OCI-LY7 (cell line): Measurements from ENCODE around the gene RABEPK. TPM values are rescaled to one million over a fixed set of nuclear protein-coding genes. Genes with fewer than 3 reads are reported as not detected.
"Not testable (repeated sequence)": the region's sequence is repeated elsewhere in the genome, so short reads cannot be mapped to it uniquely, and the experiment has no call there.

Experiments used
- BruUV-seq: library from RNA; stranded (reverse); fragments of 400-500 nt; replicated peaks from 2 replicates; lab custom pipeline; 2021; lab: Mats Ljungman, UMichigan
- CTCF ChIA-PET: fragments of 300-600 bp; sonication (Branson Sonifier 250); formaldehyde crosslinking; loops from one replicate; lab custom pipeline; 2022; ENCODE audit warnings: antibody characterized with exemption; ENCODE audit not compliant: unreplicated experiment; lab: Charles Lee
- POLR2A ChIA-PET: fragments of 300-600 bp; sonication (Branson Sonifier 250); formaldehyde crosslinking; loops from one replicate; lab custom pipeline; 2022; ENCODE audit warnings: antibody characterized with exemption; lab: Charles Lee
- DNase-seq: peaks from one replicate; pipeline ENCODE4 v3.0.0-alpha.2; 2015; ENCODE audit warnings: low spot score
- H2AFZ ChIP-seq: fragments of 200-600 bp; sonication (generic), shearing (Covaris generic); 2 replicates; pipeline ENCODE4 v1.6.1; 2014; ENCODE audit warnings: mild to moderate bottlenecking, antibody characterized with exemption, low read length, moderate library complexity
- H3K27ac ChIP-seq: fragments of 200-600 bp; sonication (generic); 2 replicates; pipeline ENCODE4 v1.5.1; 2014; ENCODE audit warnings: mixed run types, low read depth, mild to moderate bottlenecking, moderate library complexity, low read length, inconsistent platforms; ENCODE audit not compliant: poor library complexity, severe bottlenecking
- H3K36me3 ChIP-seq: fragments of 200-600 bp; sonication (generic); 2 replicates; pipeline ENCODE4 v1.6.1; 2014; ENCODE audit warnings: mild to moderate bottlenecking, antibody characterized with exemption, low read length, moderate library complexity, mixed read lengths; ENCODE audit not compliant: insufficient read depth
- H3K4me1 ChIP-seq: fragments of 200-600 bp; sonication (generic); 2 replicates; pipeline ENCODE4 v1.5.1; 2014; ENCODE audit warnings: mild to moderate bottlenecking, low read length; ENCODE audit not compliant: insufficient read depth, poor library complexity, severe bottlenecking
- H3K4me2 ChIP-seq: fragments of 200-600 bp; sonication (generic); 2 replicates; pipeline ENCODE4 v1.6.1; 2014; ENCODE audit warnings: mild to moderate bottlenecking, low read length
- H3K4me3 ChIP-seq: fragments of 200-600 bp; sonication (generic); 2 replicates; pipeline ENCODE4 v1.5.1; 2014; ENCODE audit warnings: mild to moderate bottlenecking, low read depth, low read length; ENCODE audit not compliant: poor library complexity, severe bottlenecking
- H3K79me2 ChIP-seq: fragments of 200-600 bp; sonication (generic); 2 replicates; pipeline ENCODE4 v1.6.1; 2016; ENCODE audit warnings: low read depth, mild to moderate bottlenecking, low read length, moderate library complexity, mixed read lengths; ENCODE audit not compliant: insufficient read depth
- H3K9me2 ChIP-seq: fragments of 200-600 bp; sonication (generic); 2 replicates; pipeline ENCODE4 v1.6.1; 2016; ENCODE audit warnings: mild to moderate bottlenecking, low read length, mixed read lengths; ENCODE audit not compliant: insufficient read depth
- H3K9me3 ChIP-seq: fragments of 200-600 bp; sonication (generic); 2 replicates; pipeline ENCODE4 v1.6.1; 2014; ENCODE audit warnings: mild to moderate bottlenecking, mixed run types, low read length, mixed read lengths
- H4K20me1 ChIP-seq: fragments of 200-600 bp; sonication (generic); 2 replicates; pipeline ENCODE4 v1.6.1; 2014; ENCODE audit warnings: mild to moderate bottlenecking, antibody characterized with exemption, low read length, moderate library complexity, mixed read lengths; ENCODE audit not compliant: insufficient read depth
- CTCF ChIP-seq: fragments of 200-600 bp; sonication (generic); conservative IDR thresholded peaks from 2 replicates; pipeline ENCODE4 v1.5.1; 2014; ENCODE audit warnings: mild to moderate bottlenecking, antibody characterized with exemption, low read length, moderate library complexity, mixed read lengths
- EZH2phosphoT487 ChIP-seq: fragments of 200-600 bp; sonication (generic); IDR thresholded peaks from 2 replicates; pipeline ENCODE4 v1.6.1; 2018; ENCODE audit warnings: low read depth, borderline replicate concordance, mild to moderate bottlenecking, mixed run types, antibody characterized with exemption, low read length, moderate library complexity, mixed read lengths
- intact Hi-C: fragments of 100-400 bp; cut with micrococcal nuclease; formaldehyde crosslinking; loops from one replicate; pipeline ENCODE4 v1.10.0; 2022; ENCODE audit not compliant: unreplicated experiment
- total RNA-seq, 2 experiments: library from RNA; depleted of rRNA in 1 of 2; stranded (reverse); fragments of >200 nt in 1 of 2; shearing (Covaris generic) in 1 of 2; gene quantifications; 2 replicates each; pipeline ENCODE4 v1.2.3, GENCODE V29; 2014 to 2022

RABEPK gene
- total RNA-seq, 2 experiments from 2014 or later, result 22.9 to 27.0 TPM

GRCh38 chr9:125177888-125178287 lies 22.5 kb upstream of the RABEPK start:
- BruUV-seq, result TSS peak; percentile 25
- H3K4me3 ChIP-seq, result no peak overlapping the region
- no peak overlapping the region for H3K27ac ChIP-seq
- H3K4me2 ChIP-seq, result no peak overlapping the region
- H3K4me1 ChIP-seq, result no peaks in the 10 kb centered on the region
- POLR2A ChIA-PET, result no interaction called here
- TF ChIP-seq CTCF (no peak), EZH2phosphoT487 (no peak)
- H3K9me3 ChIP-seq, result peaks cover 9% of the 10 kb centered on the region; the same call in 1 of the 2 replicates
- intact Hi-C loops, result no loop called here
- DNase-seq, result no peak
- H3K9me2 ChIP-seq, result no peaks in the 10 kb centered on the region
- CTCF ChIA-PET, result no interaction called here
- H3K79me2 ChIP-seq, result peaks cover 90% of the 10 kb centered on the region
- H3K36me3 ChIP-seq, result peaks cover 36% of the 10 kb centered on the region
- H4K20me1 ChIP-seq, result no peaks in the 10 kb centered on the region
- no peak overlapping the region for H2AFZ ChIP-seq

- POLR2A ChIA-PET, result interaction anchor here (0.6 to 0.7 kb wide), 3 partner anchors 9 to 215 kb away, joined by 3 to 4 read pairs (median 3); no protein-coding TSS in a partner anchor
- not testable (repeated sequence) for H4K20me1 ChIP-seq
Observed at GRCh38 chr9:125179776-125180175, 20.6 kb upstream of the RABEPK start.

GRCh38 chr9:125180876-125181275 lies 19.5 kb upstream of the RABEPK start:
- CTCF ChIA-PET, result no interaction called here
- Histone ChIP-seq H3K4me1 (no peaks in the 10 kb centered on the region), H3K4me3 (no peak overlapping the region), H3K79me2 (peaks cover 96% of the 10 kb centered on the region), H3K9me2 (no peaks in the 10 kb centered on the region), H4K20me1 (no peaks in the 10 kb centered on the region), H2AFZ (no peak overlapping the region), H3K27ac (no peak overlapping the region), H3K4me2 (no peak overlapping the region), H3K9me3 (peaks cover 9% of the 10 kb centered on the region; the same call in 1 of the 2 replicates), H3K36me3 (peaks cover 43% of the 10 kb centered on the region)
- intact Hi-C loops, result no loop called here
- no TSS peak for BruUV-seq
- DNase-seq, result no peak
- POLR2A ChIA-PET, result no interaction called here
- TF ChIP-seq CTCF (no peak), EZH2phosphoT487 (no peak)

More at GRCh38 chr9:125179776-125180175, 20.6 kb upstream of the RABEPK start:
- H3K4me1 ChIP-seq, CTCF ChIA-PET, intact Hi-C loops, H3K4me2 ChIP-seq, H3K9me3 ChIP-seq, DNase-seq, H3K9me2 ChIP-seq, H3K4me3 ChIP-seq, H3K27ac ChIP-seq, BruUV-seq, H2AFZ ChIP-seq: not testable (repeated sequence)
- Histone ChIP-seq H3K36me3 (peaks cover 43% of the 10 kb centered on the region), H3K79me2 (peaks cover 93% of the 10 kb centered on the region)

GRCh38 chr9:125181756-125182155 lies 18.6 kb upstream of the RABEPK start:
- H3K27ac ChIP-seq, intact Hi-C loops, H3K4me3 ChIP-seq, DNase-seq, BruUV-seq, H4K20me1 ChIP-seq, H3K9me2 ChIP-seq, H2AFZ ChIP-seq, H3K4me2 ChIP-seq, H3K4me1 ChIP-seq, H3K9me3 ChIP-seq, CTCF ChIA-PET: not testable (repeated sequence)
- Histone ChIP-seq H3K36me3 (peaks cover 45% of the 10 kb centered on the region), H3K79me2 (peaks cover 97% of the 10 kb centered on the region)
- POLR2A ChIA-PET, result interaction anchor here (1.3 kb wide), 1 partner anchor 13 kb away, joined by 4 read pairs; no protein-coding TSS in a partner anchor
